OCI-LY1 (cell line): ENCODE results near the gene OFD1.

ENCODE experiments used
- CTCF ChIP-seq: fragments of 200-600 bp; sonication (generic), shearing (Covaris generic); IDR thresholded peaks from 2 replicates; pipeline ENCODE4 v1.5.1; 2017; ENCODE audit warnings: mild to moderate bottlenecking, antibody characterized with exemption, low read length, moderate library complexity, mixed read lengths
- EZH2 ChIP-seq: fragments of 200-600 bp; sonication (generic), shearing (Covaris generic); IDR thresholded peaks from 2 replicates; pipeline ENCODE4 v1.8.0; 2017; ENCODE audit warnings: borderline replicate concordance, mixed run types, mild to moderate bottlenecking, antibody characterized with exemption, low read length, moderate library complexity, mixed read lengths

GRCh38 chrX:13808865-13809264, 74.3 kb downstream of the OFD1 start:
- no peak for TF ChIP-seq CTCF
- no peak for TF ChIP-seq EZH2
